HG03045 (cell line): ENCODE results near the gene UBASH3A.
"Not testable (repeated sequence)": the region's sequence is repeated elsewhere in the genome, so short reads cannot be mapped to it uniquely, and the experiment has no call there.

Source experiments
- ATAC-seq: cut with Tn5 transposase; IDR thresholded peaks from one replicate; pipeline ENCODE4 v1.9.1; 2021; ENCODE audit warnings: mild to moderate bottlenecking, moderate library complexity; ENCODE audit not compliant: unreplicated experiment

UBASH3A gene

DNA sequence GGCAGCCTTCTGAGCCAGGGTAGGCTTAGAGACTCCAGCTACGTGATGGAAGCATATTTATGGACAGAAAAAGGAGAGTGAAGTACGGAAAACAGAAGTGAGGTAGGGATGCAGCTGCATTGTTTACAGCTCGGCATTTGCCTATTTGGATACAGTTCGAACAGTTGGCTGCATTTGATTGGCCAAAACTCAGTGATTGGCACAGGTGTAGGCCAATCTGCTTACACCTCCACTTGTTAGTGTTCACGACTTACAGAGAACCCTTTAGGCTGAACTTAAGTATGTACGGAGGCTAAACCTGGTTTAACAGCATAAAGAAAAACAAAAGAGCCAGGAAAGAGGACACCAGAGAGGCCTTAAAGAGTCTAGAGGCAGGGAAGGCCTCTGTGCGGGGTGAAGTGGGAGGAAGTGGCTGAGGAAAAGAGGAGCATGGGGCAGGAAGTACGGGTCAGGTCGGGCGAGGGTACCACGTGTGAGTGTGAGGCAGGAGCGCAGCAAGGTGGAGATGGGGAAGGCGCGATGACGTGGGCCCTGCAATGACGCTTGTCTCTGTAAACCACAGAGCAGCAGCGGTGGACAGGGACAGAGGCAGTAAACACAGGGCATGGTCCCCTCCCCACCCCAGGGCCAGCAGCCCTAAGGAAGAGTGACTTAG lies 60.3 kb downstream of the UBASH3A start:
- ATAC-seq, result no peak

DNA sequence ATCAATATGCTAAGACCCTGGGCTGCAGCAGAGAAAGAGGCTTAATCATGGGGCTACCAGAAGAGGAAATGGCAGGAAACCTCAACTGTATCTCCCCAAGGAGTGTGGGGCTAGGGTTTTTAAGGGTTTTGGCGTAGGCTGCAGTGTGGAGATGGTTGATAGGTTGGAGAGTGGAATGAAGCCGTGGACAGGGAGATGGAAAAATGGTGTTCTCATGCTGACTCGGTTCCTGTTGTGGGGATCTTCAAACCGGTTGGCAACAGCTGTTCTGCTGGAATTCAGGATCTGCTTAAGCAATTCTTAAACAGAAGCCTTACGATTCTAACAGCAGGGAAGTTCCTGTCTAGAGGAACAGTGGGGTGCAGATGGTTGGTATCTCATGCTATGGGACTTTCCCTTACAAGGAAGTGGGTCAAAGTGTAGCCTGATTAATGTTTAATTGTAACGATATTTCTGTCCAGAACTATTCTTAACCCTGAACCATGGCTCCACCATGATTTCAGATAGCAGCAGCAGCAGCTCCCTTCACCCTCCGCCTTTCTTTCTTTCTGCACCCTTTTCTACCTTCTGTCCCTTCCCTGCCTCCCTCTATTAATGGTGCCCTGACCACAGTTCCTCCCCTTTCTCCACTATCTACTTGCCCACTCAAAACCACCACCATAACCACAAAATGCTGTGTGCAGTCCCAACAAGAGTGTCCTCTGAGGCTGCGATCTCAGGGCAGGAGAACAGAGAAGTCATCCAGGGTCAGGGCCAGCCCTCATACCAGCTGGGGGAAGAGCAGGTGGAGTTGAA lies 61.5 kb downstream of the UBASH3A start:
- no peak for ATAC-seq

DNA sequence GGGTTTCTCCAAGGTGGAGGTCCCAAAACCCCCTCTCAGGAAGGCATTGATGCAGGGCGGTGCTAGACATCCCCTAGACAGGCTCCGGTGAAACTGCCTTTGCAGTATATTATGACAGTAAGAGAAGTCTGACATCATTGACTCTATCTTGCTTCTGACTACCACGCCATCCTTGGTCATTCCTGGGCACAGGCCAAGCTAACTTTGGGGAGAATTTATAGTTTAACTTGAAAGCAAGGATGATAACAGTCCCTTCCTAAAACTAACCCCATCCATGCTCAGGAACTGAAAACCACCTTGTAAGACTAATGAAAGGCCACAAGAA lies 62.1 kb downstream of the UBASH3A start:
- ATAC-seq, result no peak

DNA sequence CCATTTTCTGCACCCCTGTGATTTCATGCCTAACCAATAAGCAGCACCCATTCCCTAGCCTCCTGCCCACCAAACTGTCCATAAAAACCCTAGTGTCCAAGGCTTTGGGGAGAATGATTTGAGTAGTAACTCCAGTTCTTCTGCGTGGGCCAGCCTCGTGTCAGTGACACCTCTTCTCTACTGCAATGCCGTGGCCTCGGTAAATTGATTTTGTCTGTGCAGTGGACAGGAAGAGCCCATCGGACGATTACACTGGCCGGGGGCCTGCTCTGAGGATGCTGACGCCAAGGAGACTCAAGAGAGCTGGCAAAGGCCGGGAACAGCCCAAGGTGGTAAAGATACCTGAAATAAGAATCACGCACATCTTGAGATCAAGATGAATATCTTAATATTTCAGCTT lies 63.0 kb downstream of the UBASH3A start:
- no peak for ATAC-seq

DNA sequence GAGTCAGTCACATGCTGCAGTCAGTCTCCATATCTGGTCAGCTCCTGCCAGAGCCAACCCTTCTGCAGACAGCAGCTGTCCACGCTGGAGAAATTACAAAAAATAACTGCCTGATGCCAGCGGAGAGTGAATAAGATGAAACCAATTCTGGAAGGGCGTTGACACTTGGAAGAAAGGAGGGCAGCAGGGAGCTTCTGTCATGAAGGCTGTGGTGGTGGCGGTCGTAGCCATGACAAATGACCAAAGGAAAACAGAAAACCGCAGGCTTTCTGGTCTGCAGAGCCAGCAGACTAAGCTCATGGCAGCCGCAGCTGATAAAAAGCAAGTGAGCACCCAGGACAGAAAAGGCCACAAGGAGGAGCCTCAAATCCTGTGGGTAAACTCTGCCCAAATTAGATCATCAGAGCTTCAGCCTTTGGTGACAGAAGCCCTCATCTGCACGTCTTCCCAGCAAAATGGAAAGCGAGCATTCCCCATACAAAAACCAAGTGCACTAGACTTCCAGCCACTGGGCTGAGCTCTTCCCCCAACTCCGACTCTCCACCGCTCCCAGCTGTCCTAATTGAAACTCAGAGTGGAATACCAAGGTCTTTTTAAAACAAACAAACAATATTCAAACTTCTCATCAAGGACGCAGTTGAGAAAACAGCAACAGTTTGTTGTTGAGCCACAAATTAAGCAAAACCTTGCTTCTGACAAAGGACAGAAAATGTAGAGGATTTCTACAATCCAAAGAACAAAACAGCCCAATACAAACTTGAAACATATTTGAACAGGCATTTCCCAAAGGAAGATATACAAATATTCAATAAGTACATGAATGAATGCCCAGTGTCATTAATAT lies 63.7 kb downstream of the UBASH3A start:
- no peak for ATAC-seq

DNA sequence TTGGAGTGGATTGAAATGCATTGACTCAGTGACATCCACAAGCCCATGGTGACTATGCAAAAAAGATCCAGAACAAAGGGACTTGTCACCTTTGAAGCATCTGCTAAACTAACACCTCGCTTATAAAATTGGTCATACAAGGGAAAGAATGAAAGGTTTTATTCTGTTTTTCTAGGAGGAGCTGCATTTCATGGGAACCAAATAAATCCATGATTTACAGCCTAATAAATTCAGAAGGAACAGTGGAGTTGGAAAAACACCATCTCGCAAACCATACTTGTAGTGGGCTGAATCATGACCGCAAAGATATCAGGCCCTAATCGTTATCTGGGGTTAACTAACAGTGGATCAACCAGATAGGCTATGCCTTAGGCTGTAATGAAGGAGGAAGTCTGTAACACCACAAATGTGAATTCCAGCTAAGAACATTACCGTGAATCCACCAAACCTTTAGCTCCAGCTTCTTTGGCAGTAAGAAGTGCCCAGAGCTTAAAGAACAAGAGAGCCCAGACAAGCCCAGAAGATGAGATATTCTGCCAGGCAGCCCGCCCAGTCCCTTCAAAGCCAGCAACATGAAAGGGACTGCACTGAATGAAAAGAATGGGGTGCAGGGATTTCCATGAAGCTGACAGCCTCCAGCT lies 64.9 kb downstream of the UBASH3A start:
- no peak for ATAC-seq

DNA sequence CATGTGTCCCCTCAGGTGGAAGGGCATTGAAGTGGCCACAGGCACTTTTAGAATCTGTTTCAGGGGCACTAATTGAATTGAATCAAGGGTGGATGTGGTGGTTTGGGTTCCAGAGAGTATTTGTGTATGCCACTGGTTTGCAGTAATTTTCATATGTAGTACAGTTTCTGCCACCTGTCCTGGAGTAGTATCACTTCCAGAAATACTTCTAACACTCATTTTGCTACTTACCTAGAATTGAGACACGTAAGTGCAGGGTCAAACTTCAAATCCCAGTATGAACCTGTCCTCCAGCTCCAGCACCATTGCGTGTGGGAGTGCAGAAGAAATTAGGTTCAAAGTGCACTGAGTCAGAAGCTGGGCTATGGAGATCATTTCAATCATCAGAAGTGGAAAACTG lies 65.6 kb downstream of the UBASH3A start:
- ATAC-seq, result no peak

DNA sequence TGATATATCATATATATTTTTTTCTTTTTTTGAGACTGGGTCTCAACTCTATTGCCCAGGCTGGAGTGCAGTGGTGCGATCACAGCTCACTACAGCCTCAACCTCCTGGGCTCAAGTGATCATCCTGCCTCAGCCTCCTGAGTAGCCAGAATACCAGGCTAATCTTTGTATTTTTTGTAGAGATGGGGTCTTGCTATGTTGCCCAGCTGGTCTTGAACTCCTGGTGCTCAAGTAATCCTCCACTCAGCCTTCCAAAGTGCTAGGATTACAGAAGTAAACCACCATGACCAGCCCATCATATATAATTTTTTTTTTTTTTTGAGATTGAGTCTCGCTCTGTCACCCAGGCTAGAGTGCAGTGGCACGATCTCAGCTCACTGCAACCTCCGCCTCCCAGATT lies 66.0 kb downstream of the UBASH3A start:
- ATAC-seq, result not testable (repeated sequence)

DNA sequence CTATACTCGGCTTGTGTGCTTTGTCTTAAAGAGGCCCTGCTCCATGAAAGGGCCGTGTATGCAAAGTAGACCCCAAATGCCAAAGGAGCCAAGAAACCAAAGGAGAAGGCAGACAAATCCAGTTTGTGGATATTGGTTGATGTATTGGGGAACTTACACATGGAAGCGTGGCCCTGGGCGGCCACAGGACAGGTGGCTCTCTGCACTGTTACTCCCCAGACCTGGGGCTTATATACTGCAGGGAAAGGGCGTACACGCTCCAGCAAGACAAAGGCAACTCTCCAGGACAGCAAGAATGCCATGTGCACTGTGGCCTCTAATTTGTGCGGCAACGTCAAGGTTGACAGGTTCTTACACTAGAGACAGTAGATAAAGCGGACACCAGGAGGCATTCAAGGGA lies 67.5 kb downstream of the UBASH3A start:
- ATAC-seq, result no peak

DNA sequence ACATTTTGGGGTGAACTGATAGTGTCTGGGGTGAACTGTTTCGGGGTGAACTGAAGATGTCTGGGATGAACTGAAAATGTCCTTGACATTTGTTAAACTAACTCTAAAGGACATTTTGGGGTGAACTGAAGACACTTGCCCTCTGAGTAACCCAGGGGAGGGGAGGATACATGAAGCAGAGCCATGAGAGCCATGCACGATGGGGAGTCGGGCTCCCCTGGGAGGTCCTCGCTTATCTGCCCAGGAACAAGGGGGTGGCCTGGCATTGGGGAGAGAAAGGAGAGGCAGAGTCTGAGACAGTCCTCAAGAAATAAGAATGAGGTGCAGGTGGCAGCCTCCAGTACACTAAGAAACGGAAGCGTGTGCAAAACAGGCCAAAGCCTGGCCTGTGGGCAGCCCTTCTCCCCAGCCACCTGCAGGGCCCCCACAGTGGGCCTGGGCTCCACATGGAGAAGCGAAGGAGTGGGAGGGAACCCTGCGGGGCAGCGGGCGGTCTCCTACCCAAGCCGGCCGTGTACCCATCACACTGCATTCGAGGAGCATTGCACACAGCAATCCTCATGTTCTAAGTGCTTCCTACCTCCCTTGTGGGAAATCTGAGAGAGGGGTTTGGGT lies 68.1 kb downstream of the UBASH3A start:
- no peak for ATAC-seq

DNA sequence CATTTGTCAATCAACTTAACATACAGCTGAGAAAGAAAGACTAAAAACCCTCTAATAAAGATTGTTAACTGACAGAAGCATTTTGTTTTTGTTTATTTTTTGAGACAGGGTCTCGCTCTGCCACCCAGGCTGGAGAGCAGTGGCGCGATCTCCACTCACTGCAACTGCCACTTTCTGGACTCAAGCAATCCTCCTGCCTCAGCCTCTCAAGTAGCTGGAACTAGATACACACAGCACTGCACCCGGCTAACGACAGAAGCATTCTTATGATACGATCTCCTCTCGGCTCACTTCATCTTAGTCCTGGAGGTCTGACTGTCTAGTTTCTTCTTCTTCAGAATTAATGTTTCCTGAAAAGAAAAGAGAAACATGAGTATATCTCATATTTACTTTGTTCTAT lies 68.8 kb downstream of the UBASH3A start:
- no peak for ATAC-seq

DNA sequence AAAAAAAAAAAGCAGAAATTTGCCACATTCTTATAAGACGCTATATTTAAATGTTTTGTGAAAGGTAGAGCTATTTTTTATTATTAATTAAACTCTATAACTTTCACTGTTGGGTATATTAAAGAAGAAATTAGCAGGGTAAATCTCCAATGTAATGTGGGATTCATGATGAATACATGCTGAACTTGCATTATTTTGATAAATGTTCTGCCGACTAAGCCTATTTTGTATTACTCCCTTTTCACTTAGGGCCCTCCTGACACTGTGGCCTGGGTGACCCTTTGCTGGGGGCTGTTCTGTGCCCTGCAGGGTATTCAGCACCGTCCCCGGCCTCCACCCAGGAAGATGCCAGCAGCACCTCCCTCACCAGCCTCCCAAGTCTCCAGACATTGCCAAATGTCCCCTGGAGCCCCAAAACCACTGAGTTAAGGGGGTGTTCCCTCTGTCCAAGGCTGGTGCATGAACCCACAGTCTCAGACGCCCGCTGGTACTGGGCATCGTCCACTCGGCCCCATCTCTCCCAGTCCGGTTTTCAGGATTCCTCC lies 69.9 kb downstream of the UBASH3A start:
- no peak for ATAC-seq

DNA sequence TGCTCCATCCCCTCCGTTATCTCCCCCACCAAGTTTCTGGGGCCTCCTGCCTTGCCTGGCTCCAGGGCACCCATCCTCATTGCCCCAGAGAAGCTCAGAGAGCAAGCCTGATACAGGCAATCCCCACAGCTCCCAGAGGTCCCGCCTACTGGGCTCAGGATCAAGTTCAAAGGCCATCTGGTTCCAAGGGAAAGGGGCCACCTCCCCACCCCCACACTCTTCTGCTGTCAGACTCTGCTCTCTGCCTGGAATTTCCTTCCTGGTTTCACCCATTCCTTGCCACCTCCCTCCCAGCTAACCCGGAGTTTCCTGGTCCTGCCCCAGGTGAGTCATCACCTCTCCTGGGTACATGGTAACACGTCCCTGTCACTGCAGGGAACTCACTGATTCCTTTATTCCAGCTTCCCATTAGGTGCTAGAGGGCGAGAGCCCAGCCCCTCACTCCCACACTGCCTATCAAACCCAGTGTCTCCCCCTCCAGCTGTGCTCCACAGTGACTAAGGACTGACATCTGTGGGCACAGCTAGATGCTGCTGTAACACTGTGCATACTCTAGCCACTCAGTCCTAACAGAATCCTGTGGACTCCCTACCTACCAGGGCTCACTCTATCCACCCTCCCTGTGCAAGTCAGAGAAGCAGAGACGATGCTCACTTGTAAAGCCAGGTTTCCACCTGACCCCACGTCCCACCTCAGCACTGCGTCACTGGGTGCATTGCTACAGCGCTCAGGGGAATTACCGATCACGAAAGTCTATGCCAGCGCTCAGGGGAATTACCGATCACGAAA lies 70.5 kb downstream of the UBASH3A start:
- no peak for ATAC-seq

DNA sequence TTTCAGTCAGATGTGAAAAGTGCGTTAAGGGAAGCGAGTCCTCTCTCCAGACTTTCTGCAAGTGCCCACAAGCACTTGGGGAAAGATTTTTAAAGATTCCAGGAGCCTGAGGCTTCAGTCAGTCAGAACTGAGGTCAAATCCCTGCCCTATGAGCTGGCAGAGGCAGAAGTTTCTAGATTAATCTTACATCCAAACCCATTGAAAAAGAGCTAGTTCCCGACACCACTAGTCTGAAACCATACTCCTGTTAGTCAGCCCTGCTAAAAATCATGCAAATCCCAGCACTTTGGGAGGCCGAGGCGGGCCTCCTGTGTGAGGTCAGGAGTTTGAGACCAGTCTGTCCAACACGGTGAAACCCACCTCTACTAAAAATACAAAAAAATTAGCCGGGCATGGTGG lies 71.3 kb downstream of the UBASH3A start:
- no peak for ATAC-seq

DNA sequence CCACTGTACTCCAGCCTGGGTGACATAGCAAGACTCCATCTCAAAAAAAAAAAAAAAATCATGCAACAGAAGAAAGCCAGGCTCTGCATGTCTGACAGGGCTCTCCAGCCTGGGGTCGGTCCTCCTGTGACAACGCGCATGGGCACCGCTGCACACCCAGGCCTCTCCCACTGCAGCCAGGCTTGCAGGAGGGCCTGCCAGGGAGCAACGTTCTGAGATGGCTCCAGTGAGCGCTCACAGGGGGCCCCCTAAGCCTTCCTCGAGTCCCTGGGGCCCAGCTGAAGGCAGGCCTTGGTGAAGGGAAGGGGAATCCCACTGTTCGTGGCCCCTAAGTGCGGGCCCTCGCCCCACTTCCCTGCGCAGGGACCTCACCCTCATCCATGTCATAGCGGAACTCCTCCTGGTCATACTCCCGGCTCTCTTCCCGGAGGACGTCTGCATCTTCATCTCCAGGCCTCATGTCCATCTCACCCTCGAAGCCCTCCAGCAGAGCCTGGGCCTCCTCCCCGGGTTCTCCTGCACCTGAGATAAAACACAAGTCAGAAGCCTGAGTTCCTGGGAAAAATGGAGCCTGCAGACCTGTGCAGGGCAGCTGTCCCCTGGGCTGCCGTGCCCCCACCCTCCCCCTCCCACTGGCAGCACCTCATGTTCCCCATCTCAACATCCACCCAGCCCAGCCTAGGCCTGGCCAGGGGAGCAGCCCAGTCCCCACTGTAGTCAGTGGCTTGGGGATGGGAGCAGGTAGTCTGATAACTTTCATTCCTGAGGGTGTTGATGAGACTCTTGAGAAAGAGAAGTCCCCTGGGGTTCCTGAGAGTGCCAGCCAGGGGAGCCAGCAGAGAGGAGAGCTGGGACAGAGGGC lies 72.1 kb downstream of the UBASH3A start:
- no peak for ATAC-seq

DNA sequence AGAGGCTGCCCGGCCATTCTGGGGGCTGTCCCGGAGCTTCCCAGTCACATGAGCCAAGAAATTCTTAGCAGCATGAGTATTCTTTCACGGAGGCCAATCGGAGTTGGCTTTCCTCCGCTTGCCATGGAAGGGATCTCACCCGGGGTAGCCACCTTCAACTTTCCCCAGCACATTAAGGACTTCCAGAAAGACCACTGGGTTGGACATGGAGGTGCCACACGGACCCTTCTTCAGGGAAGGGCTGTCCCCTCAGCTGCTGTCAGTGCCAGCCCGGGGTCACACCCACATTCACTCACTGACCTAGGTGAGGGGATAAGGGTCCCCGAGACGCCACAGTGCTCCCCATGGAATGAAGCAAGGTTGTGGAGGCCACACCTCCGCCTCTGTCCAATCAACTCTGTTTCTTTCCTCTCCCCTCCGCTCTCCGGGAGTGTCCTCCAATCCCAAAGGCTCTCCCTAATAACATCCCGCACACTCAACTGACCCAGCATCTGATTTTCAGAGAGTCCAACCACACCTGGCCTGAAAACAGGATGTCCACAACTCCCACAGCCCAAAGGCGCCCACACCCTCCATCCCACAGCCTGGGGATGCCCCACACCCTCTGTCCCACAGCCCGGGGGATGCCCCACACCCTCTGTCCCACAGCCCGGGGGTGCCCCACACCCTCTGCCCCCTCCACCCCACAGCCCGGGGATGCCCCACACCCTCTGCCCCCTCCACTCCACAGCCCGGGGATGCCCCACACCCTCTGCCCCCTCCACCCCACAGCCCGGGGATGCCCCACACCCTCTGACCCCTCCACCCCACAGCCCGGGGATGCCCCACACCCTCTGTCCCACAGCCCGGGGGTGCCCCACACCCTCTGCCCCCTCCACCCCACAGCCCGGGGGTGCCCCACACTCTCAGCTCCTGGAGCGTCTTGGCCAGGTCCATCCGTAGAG lies 73.0 kb downstream of the UBASH3A start:
- ATAC-seq, result no peak

DNA sequence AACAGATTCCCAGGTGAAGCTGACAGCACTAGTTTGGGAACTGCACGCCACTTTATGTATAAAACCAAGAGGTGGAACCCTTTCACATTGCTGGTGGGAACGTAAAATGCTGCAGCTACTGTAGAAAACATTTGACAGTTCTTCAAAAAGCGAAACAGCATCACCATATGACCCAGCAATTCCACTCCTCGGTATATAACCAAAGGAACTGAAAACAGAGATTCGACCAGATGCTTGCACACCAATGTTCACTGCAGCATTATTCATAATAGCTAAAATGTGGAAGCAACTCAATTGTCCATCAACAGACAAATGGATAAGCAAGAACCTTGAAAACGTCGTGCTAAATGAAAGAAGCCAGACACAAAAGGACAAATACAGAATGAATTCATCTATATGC lies 74.8 kb downstream of the UBASH3A start:
- no peak for ATAC-seq

DNA sequence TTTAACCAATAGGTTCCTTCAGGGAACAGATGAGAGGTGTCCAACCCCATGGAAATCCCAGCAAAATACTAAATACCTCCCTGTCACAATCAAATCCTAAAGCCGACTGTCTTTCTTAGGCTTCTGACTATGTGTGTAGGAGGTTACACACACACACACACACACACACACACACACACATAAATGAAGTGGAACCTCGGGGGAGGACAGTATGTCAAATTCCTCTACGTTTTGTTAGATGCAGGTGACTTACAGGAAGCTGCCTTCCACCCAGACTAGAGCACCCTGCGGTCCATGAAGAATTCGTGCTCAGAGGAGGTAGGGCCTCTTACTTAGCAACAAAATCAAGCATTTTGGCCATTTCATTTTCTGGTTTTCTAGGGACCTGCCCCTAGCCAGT lies 75.9 kb downstream of the UBASH3A start:
- ATAC-seq, result no peak
